WTC11 (cell line): ENCODE results near the gene RIMS4. TPM values are rescaled to one million over a fixed set of nuclear protein-coding genes. Genes with fewer than 3 reads are reported as not detected.
A peak's percentile ranks its signal among the peaks of the same experiment; 100 is the strongest.

ENCODE experiments used
- ATAC-seq: fragments of 200-7000 bp; cut with Tn5 transposase; 2 replicates; pipeline ENCODE4 v1.10.0; 2021; ENCODE audit warnings: mild to moderate bottlenecking, moderate library complexity
- CTCF ChIA-PET: fragments of 300-600 bp; sonication (Branson Sonifier 250); formaldehyde crosslinking; loops from one replicate; lab custom pipeline; 2021; ENCODE audit warnings: antibody characterized with exemption; lab: Charles Lee
- POLR2A ChIA-PET: fragments of 350-600 bp; sonication (Branson Sonifier 250); formaldehyde crosslinking; loops from one replicate; lab custom pipeline; 2021; ENCODE audit warnings: antibody characterized with exemption; lab: Charles Lee
- DNase-seq: peaks from one replicate; pipeline ENCODE4 v3.0.0; 2021; ENCODE audit warnings: low spot score
- H3K27ac Mint-ChIP-seq: 2 replicates; pipeline ENCODE4 v1.8.0; 2021; ENCODE audit warnings: mixed read lengths
- H3K27me3 Mint-ChIP-seq: 2 replicates; pipeline ENCODE4 v1.8.0; 2021; ENCODE audit warnings: low read depth, mild to moderate bottlenecking, moderate library complexity, mixed read lengths
- H3K36me3 Mint-ChIP-seq: 2 replicates; pipeline ENCODE4 v1.8.0; 2021; ENCODE audit warnings: mixed read lengths
- H3K4me1 Mint-ChIP-seq: 2 replicates; pipeline ENCODE4 v1.8.0; 2022; ENCODE audit warnings: mixed read lengths
- H3K4me3 Mint-ChIP-seq: 2 replicates; pipeline ENCODE4 v1.8.0; 2021; ENCODE audit warnings: mild to moderate bottlenecking, moderate library complexity, mixed read lengths
- H3K9me3 Mint-ChIP-seq: 2 replicates; pipeline ENCODE4 v1.8.0; 2021; ENCODE audit warnings: mixed read lengths
- EMX1 ChIP-seq: fragments of 250-450 bp; sonication (Bioruptor Pico); IDR thresholded peaks from 2 replicates; pipeline ENCODE4 v1.8.0; 2021; ENCODE audit warnings: mild to moderate bottlenecking
- ESRRA ChIP-seq: sonication (generic); formaldehyde crosslinking; IDR thresholded peaks from 2 replicates; pipeline ENCODE4 v1.8.1; 2022; ENCODE audit warnings: mild to moderate bottlenecking, missing genetic modification reagents, borderline replicate concordance
- ETV6 ChIP-seq: sonication (generic); formaldehyde crosslinking; IDR thresholded peaks from 2 replicates; pipeline ENCODE4 v1.8.1; 2022; ENCODE audit warnings: mild to moderate bottlenecking, missing genetic modification reagents
- FOXP1 ChIP-seq: sonication (generic); formaldehyde crosslinking; IDR thresholded peaks from 2 replicates; pipeline ENCODE4 v1.8.0; 2022; ENCODE audit warnings: missing genetic modification reagents, mild to moderate bottlenecking, moderate library complexity, borderline replicate concordance
- GRHL2 ChIP-seq: fragments of 250-450 bp; sonication (Bioruptor Pico); IDR thresholded peaks from 2 replicates; pipeline ENCODE4 v1.8.0; 2022; ENCODE audit warnings: mild to moderate bottlenecking, moderate library complexity; ENCODE audit not compliant: insufficient replicate concordance, severe bottlenecking
- IRF2 ChIP-seq: sonication (generic); formaldehyde crosslinking; IDR thresholded peaks from 2 replicates; pipeline ENCODE4 v1.8.0; 2022; ENCODE audit warnings: low read depth, missing genetic modification reagents, borderline replicate concordance
- JUN ChIP-seq: sonication (generic); formaldehyde crosslinking; IDR thresholded peaks from 2 replicates; pipeline ENCODE4 v1.8.0; 2023; ENCODE audit warnings: mild to moderate bottlenecking, missing genetic modification reagents
- NFE2L1 ChIP-seq: sonication (generic); formaldehyde crosslinking; IDR thresholded peaks from 2 replicates; pipeline ENCODE4 v1.8.1; 2023; ENCODE audit warnings: missing genetic modification reagents
- NFYB ChIP-seq: sonication (generic); formaldehyde crosslinking; conservative IDR thresholded peaks from 2 replicates; pipeline ENCODE4 v1.8.0; 2022; ENCODE audit warnings: low read depth, missing genetic modification reagents
- NR2C2 ChIP-seq: sonication (generic); formaldehyde crosslinking; IDR thresholded peaks from 2 replicates; pipeline ENCODE4 v1.8.0; 2022; ENCODE audit warnings: mild to moderate bottlenecking, missing genetic modification reagents
- NR3C1 ChIP-seq: sonication (generic); formaldehyde crosslinking; conservative IDR thresholded peaks from 2 replicates; pipeline ENCODE4 v1.8.1; 2023; ENCODE audit warnings: low read depth, mild to moderate bottlenecking, missing genetic modification reagents
- RELA ChIP-seq: sonication (generic); formaldehyde crosslinking; IDR thresholded peaks from 2 replicates; pipeline ENCODE4 v1.8.1; 2022; ENCODE audit warnings: missing genetic modification reagents, mild to moderate bottlenecking, borderline replicate concordance
- TEAD1 ChIP-seq: sonication (generic); formaldehyde crosslinking; IDR thresholded peaks from 2 replicates; pipeline ENCODE4 v1.8.0; 2022; ENCODE audit warnings: mild to moderate bottlenecking, missing genetic modification reagents
- TP53 ChIP-seq: sonication (generic); formaldehyde crosslinking; IDR thresholded peaks from 2 replicates; pipeline ENCODE4 v1.8.1; 2023; ENCODE audit warnings: mild to moderate bottlenecking, missing genetic modification reagents
- ZNF138 ChIP-seq: sonication (generic); formaldehyde crosslinking; conservative IDR thresholded peaks from 2 replicates; pipeline ENCODE4 v1.8.1; 2022; ENCODE audit warnings: mild to moderate bottlenecking, moderate library complexity, missing genetic modification reagents
- ZNF263 ChIP-seq: sonication (generic); formaldehyde crosslinking; IDR thresholded peaks from 2 replicates; pipeline ENCODE4 v1.8.1; 2022; ENCODE audit warnings: low read depth, mild to moderate bottlenecking, moderate library complexity, missing genetic modification reagents
- ZNF423 ChIP-seq: fragments of 250-450 bp; sonication (Bioruptor Pico); IDR thresholded peaks from 2 replicates; pipeline ENCODE4 v2.1.2; 2022; ENCODE audit warnings: mild to moderate bottlenecking, moderate library complexity
- total RNA-seq: library from RNA; stranded (reverse); gene quantifications from 3 replicates; pipeline ENCODE4 v1.2.3, GENCODE V29; 2021
- TF ChIP-seq, protein P1 (sequence below): sonication (generic); formaldehyde crosslinking; IDR thresholded peaks from 2 replicates; pipeline ENCODE4 v1.8.0; 2023; ENCODE audit warnings: missing genetic modification reagents
- TF ChIP-seq, protein P2 (sequence below): sonication (generic); formaldehyde crosslinking; conservative IDR thresholded peaks from 2 replicates; pipeline ENCODE4 v1.8.1; 2022; ENCODE audit warnings: mild to moderate bottlenecking, missing genetic modification reagents
- TF ChIP-seq, protein P3 (sequence below): fragments of 250-450 bp; sonication (Bioruptor Pico); IDR thresholded peaks from 2 replicates; pipeline ENCODE4 v1.9.0; 2021; ENCODE audit warnings: mild to moderate bottlenecking
- TF ChIP-seq, protein P4 (sequence below): sonication (generic); formaldehyde crosslinking; IDR thresholded peaks from 2 replicates; pipeline ENCODE4 v1.8.0; 2022; ENCODE audit warnings: mild to moderate bottlenecking, missing genetic modification reagents
- TF ChIP-seq, protein P5 (sequence below): sonication (generic); formaldehyde crosslinking; IDR thresholded peaks from 2 replicates; pipeline ENCODE4 v1.8.0; 2022; ENCODE audit warnings: mild to moderate bottlenecking, missing genetic modification reagents
- TF ChIP-seq, protein P6 (sequence below): sonication (generic); formaldehyde crosslinking; IDR thresholded peaks from 2 replicates; pipeline ENCODE4 v1.8.1; 2023; ENCODE audit warnings: mild to moderate bottlenecking, missing genetic modification reagents, moderate library complexity
- TF ChIP-seq, protein P7 (sequence below): sonication (generic); formaldehyde crosslinking; IDR thresholded peaks from 2 replicates; pipeline ENCODE4 v1.8.1; 2023; ENCODE audit warnings: mild to moderate bottlenecking, missing genetic modification reagents, moderate library complexity

Gene RIMS4
- total RNA-seq, 1 experiment from 2014 or later, result 24.8 TPM

DNA sequence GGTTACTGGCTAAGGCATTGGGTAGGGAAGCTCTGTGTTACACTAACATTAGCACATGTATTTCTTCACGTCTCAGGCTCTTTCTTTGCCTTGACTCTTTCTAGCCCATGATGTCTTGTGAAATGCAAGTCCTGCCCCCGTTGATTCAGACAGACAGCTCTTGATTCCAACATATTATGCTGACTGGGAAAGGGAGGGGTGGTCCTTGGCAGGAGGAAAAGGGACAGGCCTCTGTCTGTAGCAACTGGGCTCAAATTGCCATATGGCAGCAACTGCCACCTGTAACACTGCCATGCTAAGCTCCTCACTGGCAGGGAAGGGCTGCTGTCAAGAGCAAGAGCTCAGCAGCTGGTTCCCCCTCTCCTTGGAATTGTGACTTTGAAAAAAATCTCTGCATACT is 70.4 kb downstream of the RIMS4 start:
- peaks cover 15% of the 10 kb centered on the region for H3K4me1 Mint-ChIP-seq
- TF ChIP-seq IRF2 (CRISPR knock-in tag) (no peak), NR2C2 (CRISPR knock-in tag) (no peak), EMX1 (CRISPR knock-in tag) (no peak), JUN (CRISPR knock-in tag) (no peak)
- TF ChIP-seq, protein P1, sequence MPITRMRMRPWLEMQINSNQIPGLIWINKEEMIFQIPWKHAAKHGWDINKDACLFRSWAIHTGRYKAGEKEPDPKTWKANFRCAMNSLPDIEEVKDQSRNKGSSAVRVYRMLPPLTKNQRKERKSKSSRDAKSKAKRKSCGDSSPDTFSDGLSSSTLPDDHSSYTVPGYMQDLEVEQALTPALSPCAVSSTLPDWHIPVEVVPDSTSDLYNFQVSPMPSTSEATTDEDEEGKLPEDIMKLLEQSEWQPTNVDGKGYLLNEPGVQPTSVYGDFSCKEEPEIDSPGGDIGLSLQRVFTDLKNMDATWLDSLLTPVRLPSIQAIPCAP (CRISPR knock-in tag), result no peak
- TF ChIP-seq, protein P2, sequence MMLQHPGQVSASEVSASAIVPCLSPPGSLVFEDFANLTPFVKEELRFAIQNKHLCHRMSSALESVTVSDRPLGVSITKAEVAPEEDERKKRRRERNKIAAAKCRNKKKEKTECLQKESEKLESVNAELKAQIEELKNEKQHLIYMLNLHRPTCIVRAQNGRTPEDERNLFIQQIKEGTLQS, result no peak
- TF ChIP-seq, protein P3, sequence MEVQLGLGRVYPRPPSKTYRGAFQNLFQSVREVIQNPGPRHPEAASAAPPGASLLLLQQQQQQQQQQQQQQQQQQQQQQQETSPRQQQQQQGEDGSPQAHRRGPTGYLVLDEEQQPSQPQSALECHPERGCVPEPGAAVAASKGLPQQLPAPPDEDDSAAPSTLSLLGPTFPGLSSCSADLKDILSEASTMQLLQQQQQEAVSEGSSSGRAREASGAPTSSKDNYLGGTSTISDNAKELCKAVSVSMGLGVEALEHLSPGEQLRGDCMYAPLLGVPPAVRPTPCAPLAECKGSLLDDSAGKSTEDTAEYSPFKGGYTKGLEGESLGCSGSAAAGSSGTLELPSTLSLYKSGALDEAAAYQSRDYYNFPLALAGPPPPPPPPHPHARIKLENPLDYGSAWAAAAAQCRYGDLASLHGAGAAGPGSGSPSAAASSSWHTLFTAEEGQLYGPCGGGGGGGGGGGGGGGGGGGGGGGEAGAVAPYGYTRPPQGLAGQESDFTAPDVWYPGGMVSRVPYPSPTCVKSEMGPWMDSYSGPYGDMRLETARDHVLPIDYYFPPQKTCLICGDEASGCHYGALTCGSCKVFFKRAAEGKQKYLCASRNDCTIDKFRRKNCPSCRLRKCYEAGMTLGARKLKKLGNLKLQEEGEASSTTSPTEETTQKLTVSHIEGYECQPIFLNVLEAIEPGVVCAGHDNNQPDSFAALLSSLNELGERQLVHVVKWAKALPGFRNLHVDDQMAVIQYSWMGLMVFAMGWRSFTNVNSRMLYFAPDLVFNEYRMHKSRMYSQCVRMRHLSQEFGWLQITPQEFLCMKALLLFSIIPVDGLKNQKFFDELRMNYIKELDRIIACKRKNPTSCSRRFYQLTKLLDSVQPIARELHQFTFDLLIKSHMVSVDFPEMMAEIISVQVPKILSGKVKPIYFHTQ (CRISPR knock-in tag), result no peak
- TF ChIP-seq, all 79 proteins: peak for 0
- Mint-ChIP-seq H3K27me3 (peaks cover 39% of the 10 kb centered on the region), H3K27ac (no peak overlapping the region), H3K4me3 (no peak overlapping the region), H3K9me3 (peaks cover 19% of the 10 kb centered on the region), H3K36me3 (no peaks in the 10 kb centered on the region; the same call in 1 of the 2 replicates)
- ChIA-PET POLR2A (no interaction called here), CTCF (interaction anchor here (1.7 kb wide), 1 partner anchor 8 kb away, joined by 11 read pairs; no protein-coding TSS in a partner anchor)
- ATAC-seq, result no peak
- DNase-seq, result no peak

DNA sequence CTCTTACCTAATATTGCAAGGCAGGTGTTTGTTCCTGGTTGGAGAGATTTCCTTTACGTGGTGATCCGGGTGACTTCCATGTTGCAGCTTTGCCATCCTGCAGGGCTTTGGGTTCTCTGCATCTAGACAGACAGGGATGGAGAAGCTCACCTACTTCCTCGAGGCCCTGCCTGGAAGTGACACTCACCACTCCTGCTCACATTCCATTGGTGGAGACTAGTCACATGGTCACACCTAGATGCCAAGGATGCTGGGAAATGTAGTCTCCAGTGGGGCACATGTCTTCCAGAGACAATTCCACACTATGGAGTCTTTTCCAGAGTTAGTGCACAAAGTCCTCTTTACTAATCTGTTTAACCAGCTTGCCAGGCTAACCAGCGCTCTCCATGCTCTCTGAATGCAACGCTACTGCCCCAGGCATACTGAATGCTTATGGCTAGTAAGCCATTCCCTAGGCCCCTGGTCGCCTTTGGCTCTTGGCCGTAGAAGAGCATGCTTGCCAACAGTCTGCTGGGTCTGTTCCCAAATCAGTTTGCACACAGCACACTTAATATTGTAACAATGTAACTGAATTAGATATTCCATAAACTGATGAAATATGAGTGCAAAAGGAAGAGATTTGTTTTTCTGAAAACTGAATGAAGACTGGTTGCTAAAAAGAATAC is 71.4 kb downstream of the RIMS4 start:
- Mint-ChIP-seq H3K36me3 (no peaks in the 10 kb centered on the region; the same call in 1 of the 2 replicates), H3K27ac (no peak overlapping the region), H3K9me3 (peaks cover 19% of the 10 kb centered on the region), H3K4me3 (peak overlapping the region; percentile 40), H3K27me3 (peaks cover 29% of the 10 kb centered on the region), H3K4me1 (peaks cover 17% of the 10 kb centered on the region)
- peak; percentile 56 for DNase-seq
- ChIA-PET POLR2A (interaction anchor here (0.6 kb wide), 1 partner anchor 213 kb away, joined by 4 read pairs; no protein-coding TSS in a partner anchor), CTCF (interaction anchor here (0.8 to 1.7 kb wide), 3 partner anchors 9 to 61 kb away, joined by 3 to 11 read pairs (median 4); no protein-coding TSS in a partner anchor)
- peak; percentile 53 for ATAC-seq
- TF ChIP-seq, protein P4, sequence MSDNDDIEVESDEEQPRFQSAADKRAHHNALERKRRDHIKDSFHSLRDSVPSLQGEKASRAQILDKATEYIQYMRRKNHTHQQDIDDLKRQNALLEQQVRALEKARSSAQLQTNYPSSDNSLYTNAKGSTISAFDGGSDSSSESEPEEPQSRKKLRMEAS (CRISPR knock-in tag), result peak; percentile 55; the same call in 1 of the 2 replicates
- TF ChIP-seq NFYB (CRISPR knock-in tag) (peak; percentile 71), RELA (CRISPR knock-in tag) (no peak), ZNF423 (CRISPR knock-in tag) (no peak)
- TF ChIP-seq, protein P5, sequence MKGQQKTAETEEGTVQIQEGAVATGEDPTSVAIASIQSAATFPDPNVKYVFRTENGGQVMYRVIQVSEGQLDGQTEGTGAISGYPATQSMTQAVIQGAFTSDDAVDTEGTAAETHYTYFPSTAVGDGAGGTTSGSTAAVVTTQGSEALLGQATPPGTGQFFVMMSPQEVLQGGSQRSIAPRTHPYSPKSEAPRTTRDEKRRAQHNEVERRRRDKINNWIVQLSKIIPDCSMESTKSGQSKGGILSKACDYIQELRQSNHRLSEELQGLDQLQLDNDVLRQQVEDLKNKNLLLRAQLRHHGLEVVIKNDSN (CRISPR knock-in tag), result peak; percentile 94
- TF ChIP-seq, protein P6, sequence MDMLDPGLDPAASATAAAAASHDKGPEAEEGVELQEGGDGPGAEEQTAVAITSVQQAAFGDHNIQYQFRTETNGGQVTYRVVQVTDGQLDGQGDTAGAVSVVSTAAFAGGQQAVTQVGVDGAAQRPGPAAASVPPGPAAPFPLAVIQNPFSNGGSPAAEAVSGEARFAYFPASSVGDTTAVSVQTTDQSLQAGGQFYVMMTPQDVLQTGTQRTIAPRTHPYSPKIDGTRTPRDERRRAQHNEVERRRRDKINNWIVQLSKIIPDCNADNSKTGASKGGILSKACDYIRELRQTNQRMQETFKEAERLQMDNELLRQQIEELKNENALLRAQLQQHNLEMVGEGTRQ (CRISPR knock-in tag), result peak; percentile 95

DNA sequence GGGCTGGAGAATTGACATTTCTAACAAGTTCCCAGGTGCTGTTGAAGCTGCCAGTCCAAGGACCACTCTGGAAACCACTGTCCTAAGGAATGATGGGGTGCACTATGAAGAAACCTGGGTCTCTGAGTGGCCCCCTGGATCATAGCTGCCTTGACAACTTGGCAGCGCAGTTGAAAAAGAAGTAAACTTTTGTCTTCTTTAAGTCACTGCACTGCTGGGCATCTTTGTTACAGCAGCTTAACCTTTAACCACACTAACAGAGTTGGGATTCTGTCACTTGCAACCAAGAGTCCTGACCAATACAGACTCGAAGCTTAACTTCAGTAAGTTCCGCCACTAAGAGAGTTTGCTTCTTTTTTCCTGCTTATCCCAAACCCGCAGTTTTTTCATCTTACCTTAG is 73.2 kb downstream of the RIMS4 start:
- TF ChIP-seq NFE2L1 (CRISPR knock-in tag), result no peak
- TF ChIP-seq TEAD1 (CRISPR knock-in tag), result no peak
- TF ChIP-seq ZNF263, result no peak
- TF ChIP-seq NR2C2 (CRISPR knock-in tag), result no peak
- TF ChIP-seq NR3C1 (CRISPR knock-in tag), result no peak
- no peak for TF ChIP-seq GRHL2
- TF ChIP-seq FOXP1 (CRISPR knock-in tag), result no peak
- TF ChIP-seq, protein P2, result no peak
- no peak for TF ChIP-seq TP53 (CRISPR knock-in tag)
- no peak for TF ChIP-seq ESRRA (CRISPR knock-in tag)
- TF ChIP-seq, protein P7, sequence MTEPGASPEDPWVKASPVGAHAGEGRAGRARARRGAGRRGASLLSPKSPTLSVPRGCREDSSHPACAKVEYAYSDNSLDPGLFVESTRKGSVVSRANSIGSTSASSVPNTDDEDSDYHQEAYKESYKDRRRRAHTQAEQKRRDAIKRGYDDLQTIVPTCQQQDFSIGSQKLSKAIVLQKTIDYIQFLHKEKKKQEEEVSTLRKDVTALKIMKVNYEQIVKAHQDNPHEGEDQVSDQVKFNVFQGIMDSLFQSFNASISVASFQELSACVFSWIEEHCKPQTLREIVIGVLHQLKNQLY (CRISPR knock-in tag), result no peak
- TF ChIP-seq ETV6, result no peak
- no peak for TF ChIP-seq ZNF138 (CRISPR knock-in tag)
- peaks cover 19% of the 10 kb centered on the region for H3K9me3 Mint-ChIP-seq
- peaks cover 30% of the 10 kb centered on the region for H3K4me1 Mint-ChIP-seq
- CTCF ChIA-PET, result interaction anchor here (1.0 to 1.4 kb wide), 2 partner anchors 52 to 54 kb away, joined by 3 to 5 read pairs; no protein-coding TSS in a partner anchor
- H3K27me3 Mint-ChIP-seq, result peaks cover 15% of the 10 kb centered on the region
- no peaks in the 10 kb centered on the region; the same call in 1 of the 2 replicates for H3K36me3 Mint-ChIP-seq
- no peak for DNase-seq
- no peak overlapping the region for H3K4me3 Mint-ChIP-seq
- ATAC-seq, result no peak
- POLR2A ChIA-PET, result no interaction called here
- H3K27ac Mint-ChIP-seq, result no peak overlapping the region
